Endothelial cell of umbilical vein (primary cell): ENCODE data around the gene PATL1. TPM values are rescaled to one million over a fixed set of nuclear protein-coding genes. Genes with fewer than 3 reads are reported as not detected.

ENCODE experiments used
- BruUV-seq: library from RNA; stranded (reverse); fragments of 400-500 nt; replicated peaks from 2 replicates; lab custom pipeline; 2021; lab: Mats Ljungman, UMichigan
- CTCF ChIA-PET: fragments of 300-600, 350-600 bp; sonication (Branson Sonifier 250); formaldehyde crosslinking; loops from one replicate; lab custom pipeline; 2021; ENCODE audit warnings: antibody characterized with exemption, inconsistent platforms; lab: Charles Lee
- POLR2A ChIA-PET: fragments of 300-600, 350-600 bp; sonication (Branson Sonifier 250); formaldehyde crosslinking; loops from one replicate; lab custom pipeline; 2021; ENCODE audit warnings: antibody characterized with exemption, inconsistent platforms; lab: Charles Lee
- DNase-seq: peaks from one replicate; pipeline ENCODE4 v3.0.0-alpha.2; 2011; ENCODE audit warnings: low read depth, low spot score
- FAIRE-seq: peaks from 2 replicates; lab custom pipeline; 2011; peaks lifted over from hg19 to GRCh38; lab: Jason Lieb, UNC
- H2AFZ ChIP-seq: 2 replicates; pipeline ENCODE4 v1.6.0; 2012; ENCODE audit warnings: low read depth, low read length, control low read depth, inconsistent platforms
- H3K27ac ChIP-seq: 2 replicates; pipeline ENCODE4 v1.5.1; 2011; ENCODE audit warnings: low read depth, mild to moderate bottlenecking, control low read depth, low read length, moderate library complexity; ENCODE audit not compliant: insufficient read depth
- H3K27me3 ChIP-seq, 2 experiments: 2 replicates each; pipeline versions ENCODE4 v1.6.0 to v1.6.1; 2011; ENCODE audit warnings: low read length in 2 of 2, mixed read lengths in 1 of 2; ENCODE audit not compliant: control insufficient read depth in 2 of 2, insufficient read depth in 2 of 2
- H3K36me3 ChIP-seq, 2 experiments: 2 replicates in 1 of 2; 3 replicates in 1 of 2; pipeline ENCODE4 v1.5.1; 2011; ENCODE audit warnings: low read length in 2 of 2, mild to moderate bottlenecking in 1 of 2, moderate library complexity in 1 of 2; ENCODE audit not compliant: control insufficient read depth in 2 of 2, insufficient read depth in 2 of 2; ENCODE audit errors: extremely low read depth in 1 of 2
- H3K4me1 ChIP-seq: 3 replicates; pipeline ENCODE4 v1.5.1; 2011; ENCODE audit warnings: mild to moderate bottlenecking, low read length; ENCODE audit not compliant: control insufficient read depth, insufficient read depth; ENCODE audit errors: extremely low read depth
- H3K4me2 ChIP-seq: 2 replicates; pipeline ENCODE4 v1.6.1; 2011; ENCODE audit warnings: low read length, control low read depth, mixed read lengths; ENCODE audit not compliant: insufficient read depth
- H3K4me3 ChIP-seq, 3 experiments: fragments of 200-600 bp in 1 of 3; sonication (generic), shearing (Covaris generic) in 1 of 3; replicated peaks in 1 of 3; 2 replicates each; pipeline ENCODE4 v1.5.1; 2011 to 2016; ENCODE audit warnings: control low read depth in 3 of 3, low read length in 3 of 3, mild to moderate bottlenecking in 2 of 3, inconsistent platforms in 1 of 3, low read depth in 1 of 3, moderate library complexity in 1 of 3; ENCODE audit not compliant: insufficient read depth in 1 of 3
- H3K79me2 ChIP-seq: 2 replicates; pipeline ENCODE4 v1.6.0; 2012; ENCODE audit warnings: low read length, inconsistent platforms; ENCODE audit not compliant: control insufficient read depth, insufficient read depth
- H3K9ac ChIP-seq: replicated peaks from 2 replicates; pipeline ENCODE3; 2011; ENCODE audit warnings: low read length, control low read depth; ENCODE audit not compliant: insufficient read depth; ENCODE audit errors: extremely low read depth
- H3K9me1 ChIP-seq: replicated peaks from 3 replicates; pipeline ENCODE4 v1.6.0; 2011; ENCODE audit warnings: mild to moderate bottlenecking, low read length; ENCODE audit not compliant: control insufficient read depth, insufficient read depth; ENCODE audit errors: extremely low read depth
- H3K9me3 ChIP-seq: replicated peaks from 2 replicates; pipeline ENCODE4 v1.5.1; 2012; ENCODE audit warnings: low read length, inconsistent platforms; ENCODE audit not compliant: control insufficient read depth, insufficient read depth
- H4K20me1 ChIP-seq: replicated peaks from 2 replicates; pipeline ENCODE3; 2011; ENCODE audit warnings: mild to moderate bottlenecking, low read length; ENCODE audit not compliant: control insufficient read depth, insufficient read depth; ENCODE audit errors: extremely low read depth
- EZH2 ChIP-seq: IDR thresholded peaks from 2 replicates; pipeline ENCODE4 v1.6.1; 2012; ENCODE audit warnings: borderline replicate concordance, low read depth, mild to moderate bottlenecking, moderate library complexity, low read length, inconsistent platforms; ENCODE audit not compliant: severe bottlenecking
- FOS ChIP-seq: IDR thresholded peaks from 2 replicates; pipeline ENCODE4 v1.6.1; 2011; ENCODE audit warnings: mild to moderate bottlenecking, low read length, moderate library complexity, borderline replicate concordance; ENCODE audit not compliant: insufficient read depth
- GATA2 ChIP-seq: IDR thresholded peaks from 2 replicates; pipeline ENCODE4 v1.7.0; 2011; ENCODE audit warnings: low read depth, mild to moderate bottlenecking, moderate library complexity, mixed read lengths, low read length; ENCODE audit not compliant: insufficient read length, insufficient read depth
- JUN ChIP-seq: IDR thresholded peaks from 2 replicates; pipeline ENCODE4 v1.6.1; 2011; ENCODE audit warnings: borderline replicate concordance, low read depth; ENCODE audit not compliant: insufficient read length, insufficient read depth
- MYC ChIP-seq: IDR thresholded peaks from one replicate; pipeline ENCODE4 v1.6.1; 2011; ENCODE audit warnings: mild to moderate bottlenecking, low read depth, low read length
- POLR2A ChIP-seq: IDR thresholded peaks from 2 replicates; pipeline ENCODE4 v1.6.1; 2012; ENCODE audit warnings: low read depth, mild to moderate bottlenecking, control low read depth, low read length
- POLR2AphosphoS5 ChIP-seq: IDR thresholded peaks from 2 replicates; pipeline ENCODE4 v1.6.1; 2012; ENCODE audit warnings: low read depth, mild to moderate bottlenecking, control low read depth, low read length, moderate library complexity; ENCODE audit not compliant: insufficient read depth
- dilution Hi-C: fragments of 300-500 bp; cut with MboI; formaldehyde crosslinking; loops from one replicate; pipeline ENCODE4 v1.15.0; 2019; ENCODE audit warnings: low sequenced_read_pairs; ENCODE audit not compliant: extremely low pct_ligation_motif_present
- intact Hi-C: fragments of 100-400 bp; cut with micrococcal nuclease; formaldehyde crosslinking; loops from one replicate; pipeline ENCODE4 v1.10.0; 2022
- polyA plus RNA-seq, 4 experiments: library from polyadenylated mRNA; depleted of rRNA in 3 of 4; stranded (reverse) in 3 of 4; unstranded in 1 of 4; fragments of >200 nt; gene quantifications; 2 replicates each; pipeline versions ENCODE4 v1.2.1 to v1.2.3, GENCODE V29; 2011 to 2012; ENCODE audit warnings: missing spikeins in 1 of 4
- total RNA-seq: library from RNA; stranded (reverse); gene quantifications from 2 replicates; pipeline ENCODE4 v1.2.3, GENCODE V29; 2021
- TF ChIP-seq, protein P1 (sequence below), 2 donors: IDR thresholded peaks; 1 replicate in 1 of 2; 2 replicates in 1 of 2; pipeline ENCODE4 v1.5.1; 2011; ENCODE audit warnings: low read length in 2 of 2, mild to moderate bottlenecking in 2 of 2, moderate library complexity in 2 of 2, control low read depth in 1 of 2, inconsistent platforms in 1 of 2, low read depth in 1 of 2; ENCODE audit not compliant: insufficient read depth in 1 of 2; ENCODE audit errors: extremely low read depth in 1 of 2
- TF ChIP-seq, protein P2 (sequence below): IDR thresholded peaks from 2 replicates; pipeline ENCODE4 v1.6.1; 2011; ENCODE audit not compliant: insufficient read depth, insufficient read length

Gene PATL1
- total and polyA plus RNA-seq, 2 donors (not counting 3 experiments of a cell fraction or from before 2014, with no cell fraction given) = 33.7 to 38.8 TPM

DNA sequence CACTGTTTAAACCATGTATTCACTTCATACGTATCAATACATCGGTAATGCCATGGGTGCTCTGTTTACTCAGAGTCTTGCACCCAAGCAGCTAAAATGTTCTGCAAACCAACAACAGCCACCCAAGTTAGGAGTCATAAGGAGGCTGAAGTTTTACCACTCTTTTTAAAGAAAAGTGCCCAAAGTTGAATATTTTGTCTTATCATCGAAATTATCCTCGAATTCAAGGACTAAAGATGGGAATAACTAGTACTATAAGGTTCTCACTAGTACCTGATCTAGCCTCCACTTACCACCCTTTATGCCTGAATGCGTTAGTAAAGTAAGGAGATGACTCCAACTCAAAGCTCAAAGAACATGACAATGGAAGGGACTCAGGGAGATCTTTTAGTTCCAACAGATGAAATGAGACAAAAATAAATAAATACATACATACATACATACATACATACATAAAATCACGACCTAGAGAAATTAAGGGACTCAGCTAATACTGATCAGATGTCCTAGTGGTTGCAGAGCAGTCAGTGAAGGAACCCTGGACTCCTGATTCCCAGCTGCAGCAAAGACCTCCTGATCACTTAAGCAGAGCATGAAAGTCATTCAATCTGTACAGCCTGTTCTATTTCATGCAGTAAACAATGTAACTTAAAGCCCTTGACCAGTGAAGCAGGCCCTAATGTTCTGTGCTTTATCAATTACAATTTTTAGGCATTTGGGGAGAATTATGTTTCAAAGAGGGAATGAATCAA lies 61.0 kb downstream of the PATL1 start:
- no peaks in the 10 kb centered on the region for H3K9me1 ChIP-seq
- dilution Hi-C loops = no loop called here
- H3K79me2 ChIP-seq = peaks cover 35% of the 10 kb centered on the region
- intact Hi-C loops = no loop called here
- BruUV-seq = no TSS peak
- no peaks in the 10 kb centered on the region for H3K27me3 ChIP-seq
- TF ChIP-seq JUN = no peak
- TF ChIP-seq FOS = no peak
- TF ChIP-seq, protein P1, sequence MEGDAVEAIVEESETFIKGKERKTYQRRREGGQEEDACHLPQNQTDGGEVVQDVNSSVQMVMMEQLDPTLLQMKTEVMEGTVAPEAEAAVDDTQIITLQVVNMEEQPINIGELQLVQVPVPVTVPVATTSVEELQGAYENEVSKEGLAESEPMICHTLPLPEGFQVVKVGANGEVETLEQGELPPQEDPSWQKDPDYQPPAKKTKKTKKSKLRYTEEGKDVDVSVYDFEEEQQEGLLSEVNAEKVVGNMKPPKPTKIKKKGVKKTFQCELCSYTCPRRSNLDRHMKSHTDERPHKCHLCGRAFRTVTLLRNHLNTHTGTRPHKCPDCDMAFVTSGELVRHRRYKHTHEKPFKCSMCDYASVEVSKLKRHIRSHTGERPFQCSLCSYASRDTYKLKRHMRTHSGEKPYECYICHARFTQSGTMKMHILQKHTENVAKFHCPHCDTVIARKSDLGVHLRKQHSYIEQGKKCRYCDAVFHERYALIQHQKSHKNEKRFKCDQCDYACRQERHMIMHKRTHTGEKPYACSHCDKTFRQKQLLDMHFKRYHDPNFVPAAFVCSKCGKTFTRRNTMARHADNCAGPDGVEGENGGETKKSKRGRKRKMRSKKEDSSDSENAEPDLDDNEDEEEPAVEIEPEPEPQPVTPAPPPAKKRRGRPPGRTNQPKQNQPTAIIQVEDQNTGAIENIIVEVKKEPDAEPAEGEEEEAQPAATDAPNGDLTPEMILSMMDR (IDR thresholded peaks at IDR 0.05; ENCODE audit: extremely low read depth in 1 of 2, insufficient read depth in 1 of 2, low read depth in 1 of 2, low read length in 2 of 2) = no peak
- TF ChIP-seq GATA2 = no peak
- TF ChIP-seq, protein P2, sequence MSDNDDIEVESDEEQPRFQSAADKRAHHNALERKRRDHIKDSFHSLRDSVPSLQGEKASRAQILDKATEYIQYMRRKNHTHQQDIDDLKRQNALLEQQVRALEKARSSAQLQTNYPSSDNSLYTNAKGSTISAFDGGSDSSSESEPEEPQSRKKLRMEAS = no peak
- TF ChIP-seq POLR2AphosphoS5 = no peak
- TF ChIP-seq POLR2A = no peak
- no peak for TF ChIP-seq EZH2
- TF ChIP-seq MYC = no peak
- H4K20me1 ChIP-seq = peaks cover 3% of the 10 kb centered on the region
- POLR2A ChIA-PET = no interaction called here
- DNase-seq (no peak), FAIRE-seq (no peak)
- H3K9me3 ChIP-seq = no peaks in the 10 kb centered on the region
- H3K27ac ChIP-seq = no peak overlapping the region
- no peak overlapping the region for H2AFZ ChIP-seq
- no peak overlapping the region for H3K4me3 ChIP-seq
- H3K4me2 ChIP-seq = no peak overlapping the region
- no peak overlapping the region for H3K9ac ChIP-seq
- H3K4me1 ChIP-seq = peaks cover 2% of the 10 kb centered on the region
- peaks cover 24 to 35% of the 10 kb centered on the region in 2 experiments for H3K36me3 ChIP-seq
- CTCF ChIA-PET = interaction anchor here (1.2 kb wide), 1 partner anchor 10 kb away, joined by 3 read pairs; no protein-coding TSS in a partner anchor
